NOMO-1 treated with dmso at 0.1 percent for 144 hours (cell line): ENCODE measurements around the gene ZNF502.
"Not testable (repeated sequence)": the region's sequence is repeated elsewhere in the genome, so short reads cannot be mapped to it uniquely, and the experiment has no call there.

ENCODE experiments used
- DNase-seq: peaks from one replicate; lab custom pipeline; 2025; ENCODE audit not compliant: unreplicated experiment; lab: John Stamatoyannopoulos, UW

The ZNF502 gene

DNA sequence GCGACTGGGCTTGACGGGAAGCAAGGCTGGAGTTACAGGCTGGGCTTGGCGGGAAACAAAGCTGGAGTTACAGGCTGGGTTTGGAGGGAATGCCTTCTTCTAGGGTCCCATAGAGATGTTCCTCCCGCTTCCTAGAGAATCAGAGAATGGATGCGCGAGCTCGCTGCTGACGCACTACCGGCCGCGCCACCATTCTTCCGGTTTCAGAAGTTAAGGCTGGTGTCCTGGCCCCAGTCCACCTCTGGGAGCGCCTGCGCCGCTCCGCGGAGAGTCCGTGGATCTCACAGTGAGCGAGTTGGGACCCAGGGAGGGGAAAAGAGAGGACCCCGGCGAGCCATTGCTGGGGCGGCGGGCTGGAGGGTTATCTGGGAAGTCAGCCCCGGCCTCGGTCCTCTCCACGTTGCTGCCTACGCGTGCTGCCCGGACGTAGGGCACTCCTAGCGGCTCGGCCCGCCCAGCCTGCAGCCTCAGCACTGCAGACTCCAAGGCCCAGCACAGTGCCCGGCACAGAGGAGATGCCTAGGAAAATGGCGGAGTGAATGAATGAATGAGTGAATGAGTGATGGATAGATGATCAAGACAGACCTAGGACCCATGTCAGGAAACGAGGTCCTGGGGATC lies at the start of gene ZNF502:
TSS of gene ZNF502 (plus strand) at position 206 of the 621 bp plus-strand sequence. CDS start 7,602 bp downstream, outside the sequence.
- no peak for DNase-seq

DNA sequence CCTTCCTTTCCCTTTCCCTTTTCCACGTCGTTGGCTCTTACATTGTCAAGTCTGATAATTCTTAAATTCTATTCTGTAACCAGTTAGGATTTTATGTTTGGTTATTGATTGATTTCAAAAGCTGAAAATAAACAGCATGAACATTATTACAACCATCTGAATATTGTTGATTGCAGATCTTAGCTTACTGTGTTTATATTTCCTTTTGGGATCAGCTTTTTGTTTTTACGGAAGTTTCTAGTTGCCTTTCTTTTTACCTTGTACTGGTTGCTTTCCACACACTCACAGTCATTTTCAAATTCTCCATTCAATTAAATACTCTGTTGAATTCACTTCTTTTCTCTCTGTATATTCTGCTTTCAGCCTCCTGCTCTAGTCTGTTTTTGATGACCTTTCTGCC lies 47.3 kb upstream of the ZNF502 start:
- DNase-seq = no peak

DNA sequence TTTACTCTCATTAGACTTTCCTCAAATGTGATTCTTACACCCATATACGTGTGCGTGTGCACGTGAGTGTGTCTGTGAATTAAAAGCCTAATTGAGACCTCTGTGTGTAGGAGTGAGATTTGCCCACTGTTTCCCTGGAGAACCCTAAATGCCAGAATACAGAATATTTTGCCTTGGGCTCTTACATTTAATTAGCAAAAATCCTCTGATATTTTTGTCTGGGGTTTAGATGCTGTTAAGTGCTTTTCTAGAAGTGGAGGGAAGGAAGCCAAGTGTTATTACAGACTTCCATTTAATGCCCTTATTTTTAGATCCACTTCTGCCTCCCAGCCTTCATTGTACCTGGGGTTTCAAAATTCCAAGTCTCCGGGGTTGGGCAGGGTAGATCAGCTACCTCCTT lies 46.1 kb upstream of the ZNF502 start:
- no peak for DNase-seq

DNA sequence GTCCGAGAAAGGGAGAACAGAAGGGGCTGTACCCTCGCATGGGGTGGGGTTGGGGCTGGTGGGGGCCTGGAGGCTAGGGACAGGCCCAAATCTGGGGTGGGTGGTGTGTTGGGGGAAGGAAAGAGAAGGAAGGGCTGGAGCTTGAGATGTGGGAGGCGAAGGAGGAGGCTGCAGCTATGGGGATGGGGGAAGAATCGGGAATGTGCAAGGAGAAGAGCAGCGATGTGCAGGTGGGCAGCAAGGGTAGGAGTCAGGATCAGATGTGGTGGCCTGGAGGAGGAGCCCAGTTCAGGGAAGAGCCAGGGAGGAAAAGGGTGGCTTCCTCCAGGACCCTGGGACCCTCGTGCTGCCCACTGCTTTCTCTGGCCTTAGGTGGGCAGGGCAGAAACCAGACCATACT lies 42.7 kb upstream of the ZNF502 start:
- no peak for DNase-seq

DNA sequence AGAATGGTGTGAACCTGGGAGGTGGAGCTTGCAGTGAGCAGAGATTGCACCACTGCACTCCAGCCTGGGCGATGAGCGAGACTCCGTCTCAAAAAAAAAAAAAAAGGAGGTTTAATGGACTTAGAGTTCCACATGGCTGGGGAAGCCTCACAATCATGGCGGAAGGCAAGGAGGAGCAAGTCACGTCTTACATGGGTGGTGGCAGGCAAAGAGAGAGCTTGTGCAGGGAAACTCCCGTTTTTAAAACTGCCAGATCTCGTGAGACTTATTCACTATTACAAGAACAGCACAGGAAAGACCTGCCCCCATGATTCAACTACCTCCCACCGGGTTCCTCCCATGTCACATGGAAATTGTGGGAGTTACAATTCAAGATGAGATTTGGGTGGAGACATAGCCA lies 39.0 kb upstream of the ZNF502 start:
- not testable (repeated sequence) for DNase-seq

DNA sequence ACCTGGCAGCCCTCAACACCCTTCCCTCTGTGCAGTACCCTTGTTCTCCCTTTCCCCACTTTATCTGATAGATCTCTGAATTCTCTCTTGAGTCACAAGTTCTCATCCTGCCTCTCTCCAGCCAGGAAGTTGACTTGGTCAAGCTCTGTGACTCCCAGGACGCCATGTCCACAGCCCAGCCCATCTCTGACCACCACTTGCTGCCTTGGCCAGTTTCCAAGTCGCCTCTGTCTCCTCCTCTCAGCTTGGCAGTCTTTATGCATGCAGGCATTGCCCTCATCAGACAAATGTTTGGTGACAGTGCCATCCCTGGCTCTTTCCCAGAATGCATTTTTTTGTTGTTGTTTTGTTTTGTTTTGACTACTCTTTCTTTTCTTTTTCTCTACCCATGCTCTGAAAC lies 38.2 kb upstream of the ZNF502 start:
- no peak for DNase-seq

DNA sequence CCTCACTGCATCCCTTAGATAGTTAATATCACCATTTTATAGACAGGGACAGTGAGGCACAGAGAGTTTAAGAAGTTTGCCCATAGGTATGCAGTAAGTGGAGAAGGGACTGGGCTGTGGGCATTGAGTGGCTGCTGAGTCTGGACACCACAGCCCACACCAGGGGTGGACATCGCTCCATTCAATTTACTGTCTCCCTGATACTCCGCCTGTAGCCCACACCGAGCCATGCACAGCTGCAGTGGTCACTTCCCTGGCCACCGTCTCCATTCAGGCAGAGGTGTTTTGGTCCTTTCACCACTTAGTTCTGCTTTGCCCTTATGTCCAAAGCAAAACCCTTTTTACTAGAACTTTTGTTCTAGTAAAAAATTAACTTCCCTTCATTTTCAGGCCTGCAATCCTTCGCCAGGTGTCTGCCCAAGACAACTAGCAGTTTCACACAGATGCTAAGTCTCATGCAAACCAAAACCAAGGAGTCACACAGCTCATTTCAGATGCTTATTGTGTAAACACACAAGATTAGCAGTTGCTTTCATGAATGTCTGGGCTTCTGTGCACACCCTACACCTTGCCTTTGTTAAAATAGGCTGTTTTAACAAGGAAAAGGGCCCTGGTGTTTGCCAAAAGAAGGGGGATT lies 33.9 kb upstream of the ZNF502 start:
- no peak for DNase-seq

DNA sequence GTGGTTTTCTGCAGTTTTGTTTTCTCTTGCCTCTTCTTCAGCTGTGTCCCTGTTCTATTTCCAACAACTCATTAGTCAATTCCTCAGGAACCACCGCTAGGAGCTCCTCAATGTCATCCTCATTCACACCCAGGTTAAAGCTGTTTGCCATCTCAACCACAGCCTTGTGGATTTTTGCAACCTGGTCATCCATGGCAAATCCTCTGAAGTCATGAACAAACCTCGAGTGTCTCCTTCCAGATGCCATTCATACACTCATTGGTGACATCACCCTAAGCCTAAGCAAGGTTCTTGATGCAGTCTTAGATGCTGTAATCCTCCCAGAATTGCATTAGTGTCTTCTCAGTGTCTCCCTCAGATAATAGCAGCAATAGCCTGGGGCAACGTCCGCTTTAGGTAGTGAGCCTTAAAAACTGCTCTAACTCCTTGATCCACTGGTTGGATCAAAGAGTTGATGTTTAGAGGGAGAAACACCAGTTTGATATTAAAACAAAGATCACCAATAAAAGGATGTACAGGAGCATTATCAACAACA lies 31.5 kb upstream of the ZNF502 start:
- no peak for DNase-seq

DNA sequence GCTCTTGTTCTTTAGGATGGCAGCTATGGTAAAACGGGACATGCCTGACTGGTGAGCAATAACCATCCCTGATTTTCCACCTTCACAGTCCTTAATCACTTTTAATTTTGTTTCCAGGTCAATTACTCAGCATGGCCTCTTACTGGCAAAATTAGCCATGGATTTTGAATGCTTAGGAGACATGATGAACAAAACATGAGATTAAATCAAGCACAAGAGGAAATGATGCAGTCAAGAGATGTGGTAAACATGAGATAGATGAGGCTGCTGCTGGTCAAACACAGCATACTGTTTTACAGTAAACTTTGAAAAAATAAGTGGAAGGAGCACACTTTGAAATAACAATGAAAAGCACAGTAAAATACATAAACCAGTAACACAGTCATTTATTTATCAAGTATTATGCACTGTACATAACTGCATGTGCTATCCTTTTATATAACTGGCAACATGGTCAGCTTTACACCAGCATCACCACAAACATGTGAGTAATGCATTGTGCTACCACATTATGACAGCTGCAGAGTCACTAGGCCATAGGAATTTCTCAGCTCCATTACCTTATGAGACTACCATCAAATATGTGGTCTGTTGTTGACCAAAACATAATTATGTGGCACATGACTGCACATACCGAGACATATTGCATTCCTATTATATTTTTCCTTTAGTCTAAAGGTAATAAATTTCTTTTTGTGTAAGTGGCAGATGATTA lies 30.1 kb upstream of the ZNF502 start:
- no peak for DNase-seq

DNA sequence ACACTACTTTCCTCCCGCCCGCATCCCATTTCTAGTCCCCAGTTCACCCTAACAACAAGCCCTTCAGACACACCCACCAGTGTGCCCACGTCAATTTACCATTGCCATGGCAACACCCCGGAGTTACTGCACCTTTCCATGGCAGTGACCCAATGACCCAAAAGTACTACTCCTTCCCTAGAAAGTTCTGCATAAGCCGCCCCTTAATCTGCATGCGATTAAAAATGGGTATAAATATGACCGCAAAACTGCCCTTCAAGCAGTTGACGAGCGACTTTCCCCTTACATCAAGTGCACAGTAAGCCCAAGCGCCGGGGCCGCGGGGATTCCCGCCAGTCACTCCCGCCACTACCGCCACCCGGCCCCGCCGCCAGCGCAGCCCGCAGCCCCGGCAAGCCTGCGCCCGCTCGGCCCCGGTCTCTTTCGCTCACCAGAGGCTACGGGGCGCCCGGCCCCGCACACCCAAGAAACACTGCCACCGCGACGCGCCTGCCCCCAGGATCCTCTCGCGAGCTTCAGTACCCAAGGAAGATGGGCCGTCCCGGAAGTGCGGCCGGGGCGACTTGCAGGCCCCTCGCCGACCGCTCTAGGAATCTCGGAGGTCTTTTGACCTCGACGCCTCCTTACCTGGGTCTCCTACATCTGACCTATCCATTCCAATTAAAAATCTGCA lies 27.2 kb upstream of the ZNF502 start:
- DNase-seq = peak; percentile 59

DNA sequence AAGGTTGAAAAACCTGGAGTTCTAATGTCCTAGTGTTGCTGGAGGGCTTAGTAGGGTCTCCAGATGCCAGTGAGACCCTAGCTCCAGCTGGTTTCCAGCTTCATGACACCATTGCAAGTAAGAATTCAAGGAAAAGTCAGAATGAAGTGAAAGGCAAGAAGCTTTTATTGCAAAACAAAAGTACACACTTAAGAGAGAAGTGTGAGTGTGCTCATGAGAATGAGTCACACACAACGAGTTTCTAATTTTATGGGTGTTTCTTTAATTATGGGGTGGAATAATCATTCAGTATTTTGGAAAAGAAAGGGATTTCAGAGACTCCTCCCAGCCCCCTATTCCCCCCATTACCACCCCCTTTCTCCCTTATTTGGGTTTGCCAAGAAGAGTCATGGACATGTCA lies 24.6 kb upstream of the ZNF502 start:
- DNase-seq = no peak

DNA sequence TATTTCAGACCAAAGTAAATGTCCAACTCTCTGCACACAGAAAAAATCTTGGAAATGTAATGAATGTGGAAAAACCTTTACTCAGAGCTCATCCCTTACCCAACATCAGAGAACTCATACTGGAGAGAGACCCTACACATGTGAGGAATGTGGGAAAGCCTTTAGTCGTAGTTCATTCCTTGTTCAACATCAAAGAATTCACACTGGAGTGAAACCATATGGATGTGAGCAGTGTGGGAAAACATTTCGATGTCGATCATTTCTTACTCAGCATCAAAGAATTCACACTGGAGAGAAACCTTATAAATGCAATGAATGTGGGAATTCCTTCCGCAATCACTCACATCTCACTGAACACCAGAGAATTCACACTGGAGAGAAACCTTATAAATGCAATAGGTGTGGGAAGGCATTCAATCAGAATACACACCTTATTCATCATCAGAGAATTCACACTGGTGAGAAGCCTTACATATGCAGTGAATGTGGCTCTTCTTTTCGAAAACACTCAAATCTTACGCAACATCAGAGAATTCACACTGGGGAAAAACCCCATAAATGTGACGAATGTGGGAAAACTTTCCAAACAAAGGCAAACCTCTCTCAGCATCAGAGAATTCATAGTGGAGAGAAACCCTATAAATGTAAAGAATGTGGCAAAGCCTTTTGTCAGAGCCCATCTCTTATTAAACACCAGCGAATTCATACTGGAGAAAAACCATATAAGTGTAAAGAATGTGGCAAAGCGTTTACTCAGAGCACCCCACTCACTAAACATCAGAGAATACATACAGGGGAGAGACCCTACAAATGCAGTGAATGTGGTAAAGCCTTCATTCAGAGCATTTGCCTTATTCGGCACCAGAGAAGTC lies 9.0 kb downstream of the ZNF502 start:
- DNase-seq = no peak

DNA sequence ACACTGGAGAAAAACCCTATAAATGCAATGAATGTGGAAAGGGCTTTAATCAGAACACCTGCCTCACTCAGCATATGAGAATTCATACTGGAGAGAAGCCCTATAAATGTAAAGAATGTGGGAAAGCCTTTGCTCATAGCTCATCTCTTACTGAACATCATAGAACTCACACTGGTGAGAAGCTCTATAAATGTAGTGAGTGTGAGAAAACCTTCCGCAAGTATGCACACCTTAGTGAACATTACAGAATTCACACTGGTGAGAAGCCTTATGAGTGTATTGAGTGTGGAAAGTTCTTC lies 9.6 kb downstream of the ZNF502 start:
- no peak for DNase-seq

DNA sequence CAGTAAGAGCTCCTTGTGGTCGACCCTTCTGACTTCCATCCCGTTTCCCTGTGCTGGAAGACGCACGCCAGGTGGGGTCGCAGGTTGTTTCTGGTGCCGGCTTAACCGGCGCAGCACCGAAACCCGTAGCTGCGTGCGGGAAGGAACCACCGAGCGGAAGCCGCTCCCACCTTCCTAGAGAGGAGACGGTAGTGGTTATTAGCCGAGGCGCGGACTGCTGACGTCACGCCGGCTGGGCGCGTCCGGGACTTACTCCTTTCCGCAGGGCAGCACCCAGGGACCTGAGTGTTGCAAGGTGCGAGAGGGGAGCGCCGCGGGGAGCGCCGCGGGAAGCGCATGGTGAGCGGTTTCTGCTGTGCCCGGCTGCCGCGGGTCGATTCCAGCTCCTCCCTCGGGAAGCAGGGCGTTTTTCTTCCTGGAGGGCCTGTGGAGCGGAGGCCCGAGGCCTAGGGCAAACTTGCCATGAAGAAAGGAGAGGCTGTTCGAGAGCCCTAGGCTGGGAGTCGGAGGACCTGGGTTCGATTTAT lies 17.0 kb downstream of the ZNF502 start, which contains the start of gene ZNF501:
TSS of gene ZNF501 (plus strand) at position 252 of the 527 bp plus-strand sequence. CDS start 4,787 bp downstream, outside the sequence.
- DNase-seq = peak; percentile 24

DNA sequence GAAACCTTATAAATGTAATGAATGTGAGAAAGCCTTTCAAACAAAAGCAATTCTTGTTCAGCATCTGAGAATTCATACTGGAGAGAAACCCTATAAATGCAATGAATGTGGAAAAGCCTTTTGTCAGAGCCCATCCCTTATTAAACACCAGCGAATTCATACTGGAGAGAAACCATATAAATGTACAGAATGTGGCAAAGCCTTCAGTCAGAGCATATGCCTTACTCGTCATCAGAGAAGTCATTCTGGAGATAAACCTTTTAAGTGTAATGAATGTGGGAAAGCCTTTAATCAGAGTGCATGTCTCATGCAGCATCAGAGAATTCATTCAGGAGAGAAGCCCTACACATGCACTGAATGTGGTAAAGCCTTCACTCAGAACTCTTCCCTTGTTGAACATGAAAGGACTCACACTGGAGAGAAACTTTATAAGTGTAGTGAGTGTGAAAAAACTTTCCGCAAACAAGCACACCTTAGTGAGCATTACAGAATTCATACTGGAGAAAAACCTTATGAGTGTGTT lies 22.2 kb downstream of the ZNF502 start:
- no peak for DNase-seq

DNA sequence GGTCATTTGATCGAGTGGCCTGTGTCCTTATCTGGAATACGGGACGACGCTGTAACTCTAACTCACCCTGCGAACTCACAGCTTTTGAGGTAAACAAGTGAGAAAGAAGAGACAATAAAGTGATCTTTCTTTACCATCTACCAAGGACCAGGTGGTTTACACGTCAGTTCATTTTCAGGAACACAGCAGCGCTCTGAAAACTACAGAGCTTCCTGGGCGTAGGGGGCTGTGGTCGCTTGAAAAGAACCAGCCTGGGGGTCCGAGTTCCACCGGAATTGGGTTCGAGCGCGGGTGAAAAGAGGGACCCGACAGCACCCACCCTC lies 48.6 kb downstream of the ZNF502 start:
- no peak for DNase-seq

DNA sequence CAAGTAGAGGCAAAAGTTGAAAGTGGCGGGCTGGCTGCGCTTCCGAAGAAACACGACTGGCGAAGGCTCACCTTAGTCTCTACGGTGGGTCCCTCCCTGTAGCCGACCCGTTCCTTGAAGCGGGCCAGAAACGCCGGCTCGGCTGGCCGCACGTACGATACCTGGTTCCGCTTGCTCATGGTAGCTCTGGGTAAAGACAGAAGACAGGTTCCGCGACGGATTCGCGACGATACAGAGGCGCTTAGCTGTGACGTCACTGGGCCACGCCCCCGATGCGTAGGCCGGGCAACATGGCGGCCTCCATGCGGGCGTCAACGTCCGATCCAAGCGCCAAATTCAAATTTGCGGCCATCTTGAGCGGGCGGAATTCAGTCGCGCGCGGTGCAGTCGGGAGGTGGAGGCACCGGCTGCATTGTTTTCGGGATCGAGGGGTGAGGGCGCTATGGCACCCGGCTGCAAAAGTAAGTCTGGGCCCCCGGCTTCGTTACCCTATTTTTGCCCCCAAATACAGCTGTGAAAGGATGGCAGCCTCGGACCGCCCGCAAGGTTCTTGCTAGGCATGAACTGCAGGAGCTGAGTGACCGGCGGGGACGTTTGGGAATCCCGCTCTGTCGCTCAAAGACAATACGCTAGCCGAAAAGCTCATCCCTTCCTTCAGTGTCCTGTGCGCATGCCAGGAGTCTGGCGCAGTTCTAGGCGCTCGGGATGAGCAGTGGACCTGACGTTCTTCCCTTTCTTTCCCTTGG lies 49.1 kb downstream of the ZNF502 start, which contains the start of the genes KIAA1143 and KIF15:
TSS of gene KIAA1143 (minus strand) at position 196 of the 746 bp plus-strand sequence. CDS start at position 179, 17 bp downstream.
TSS of gene KIF15 (plus strand) at position 371 of the 746 bp plus-strand sequence. CDS start at position 443, 72 bp downstream.
- DNase-seq = peak; percentile 92

DNA sequence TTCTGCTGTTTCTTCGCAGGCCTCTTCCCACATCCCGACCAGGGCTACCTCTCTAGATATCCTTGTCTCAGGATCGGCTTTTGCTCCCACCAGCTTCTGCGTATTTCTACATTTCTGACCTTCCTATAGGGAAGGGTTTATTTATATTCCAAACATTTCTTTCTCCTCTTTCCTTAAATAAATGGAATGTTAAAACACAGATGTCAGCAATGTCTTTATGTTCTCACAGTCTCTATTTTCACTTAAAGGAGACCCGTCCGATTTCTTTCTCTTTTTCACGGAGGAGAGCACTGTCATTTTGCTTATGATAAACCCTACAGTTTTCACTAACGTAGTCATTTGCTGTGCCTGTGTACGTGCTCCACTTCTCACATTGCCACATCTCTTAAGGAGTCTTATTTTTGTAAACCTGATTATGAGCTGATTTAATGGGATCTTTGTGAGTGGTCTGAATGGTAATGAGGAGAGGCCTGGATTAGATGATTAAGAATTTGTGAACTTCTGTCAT lies 49.8 kb downstream of the ZNF502 start:
- DNase-seq = no peak

DNA sequence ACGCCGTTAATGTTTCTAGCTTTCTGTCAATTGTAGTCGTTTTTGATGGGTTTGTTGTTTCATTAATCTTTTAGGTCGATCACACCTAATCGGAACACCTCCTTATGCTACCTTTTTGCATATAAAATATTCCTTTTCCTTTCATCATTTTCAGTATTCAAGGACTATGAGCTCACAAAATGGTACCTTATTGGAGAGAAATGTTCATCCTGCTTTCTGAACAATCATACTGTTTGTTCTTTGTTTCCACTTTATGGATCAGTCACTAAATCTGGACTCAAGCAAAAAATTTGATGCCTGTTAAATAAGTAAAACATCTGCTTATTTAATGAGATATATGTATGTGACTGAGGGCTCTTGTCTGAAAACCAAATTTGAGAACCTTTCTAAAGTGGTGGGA lies 50.2 kb downstream of the ZNF502 start:
- DNase-seq = no peak
